22Rv1 (cell line): Measurements from ENCODE around the gene FAM53C.

Experiments used
- H3K27ac ChIP-seq: fragments of 450-650 bp; 2 replicates; pipeline ENCODE4 v1.5.1; 2017
- ZFX ChIP-seq: fragments of 450-650 bp; IDR thresholded peaks from 2 replicates; pipeline ENCODE4 v1.6.1; 2017; ENCODE audit warnings: antibody characterized with exemption, borderline replicate concordance
- TF ChIP-seq, protein P1 (sequence below): fragments of 450-650 bp; IDR thresholded peaks from 2 replicates; pipeline ENCODE4 v1.5.1; 2017; ENCODE audit warnings: mild to moderate bottlenecking

Gene FAM53C

GRCh38 chr5:138330813-138331448 is 7.1 kb upstream of the FAM53C start:
- peak overlapping the region; percentile 81 for H3K27ac ChIP-seq

DNA sequence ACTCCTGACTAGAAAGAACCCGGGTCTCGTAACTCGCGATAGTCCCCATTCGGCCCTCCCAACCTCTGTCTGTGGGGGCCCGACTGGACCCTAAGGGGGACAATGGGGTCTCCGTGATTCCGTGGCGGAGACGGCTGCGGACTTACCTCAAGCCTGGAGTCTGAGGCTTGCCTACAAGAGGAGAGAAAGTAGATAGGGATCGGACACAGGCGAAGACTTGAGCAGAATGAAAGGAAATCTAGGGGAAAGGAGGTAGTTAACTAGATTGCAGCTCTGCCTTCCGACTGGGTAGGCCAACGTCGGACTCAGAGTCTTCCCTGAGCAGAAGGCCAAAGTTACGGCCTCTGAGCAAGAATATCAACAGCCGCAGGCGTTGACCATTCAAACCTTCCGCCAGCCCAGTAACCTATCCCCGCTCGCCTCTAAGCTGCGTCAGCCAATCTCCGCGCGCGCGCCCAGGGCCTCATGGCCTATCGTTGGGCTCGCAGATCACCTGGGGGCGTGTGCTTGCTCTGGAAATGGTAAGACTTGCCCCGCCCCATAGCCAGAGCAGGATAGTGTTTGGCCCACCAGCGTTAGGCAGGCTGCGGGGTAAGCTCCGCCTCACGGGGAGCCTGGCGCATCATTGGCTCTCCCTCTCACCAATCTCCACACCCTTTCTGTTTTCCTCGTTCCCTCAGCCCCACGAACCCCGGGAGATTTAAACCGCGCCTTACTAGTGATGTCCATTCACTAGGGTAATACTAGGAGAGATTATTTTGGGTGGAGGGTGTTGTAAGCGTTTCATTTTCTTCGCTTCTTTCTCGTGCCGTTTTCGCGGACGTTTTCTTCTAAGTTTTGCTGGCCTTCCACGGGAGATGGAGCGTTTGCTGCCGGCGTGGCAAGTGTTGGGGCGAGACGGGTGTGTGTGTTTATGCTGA is 6.4 kb upstream of the FAM53C start, which contains the start of gene CDC25C:
CDC25C (minus strand) TSS at position 356 of the 920 bp plus-strand sequence. CDS start 624 bp downstream, outside the sequence.
- H3K27ac ChIP-seq, result peak within 1 kb of the TSS; percentile 81
- no peak for TF ChIP-seq ZFX
- TF ChIP-seq, protein P1, sequence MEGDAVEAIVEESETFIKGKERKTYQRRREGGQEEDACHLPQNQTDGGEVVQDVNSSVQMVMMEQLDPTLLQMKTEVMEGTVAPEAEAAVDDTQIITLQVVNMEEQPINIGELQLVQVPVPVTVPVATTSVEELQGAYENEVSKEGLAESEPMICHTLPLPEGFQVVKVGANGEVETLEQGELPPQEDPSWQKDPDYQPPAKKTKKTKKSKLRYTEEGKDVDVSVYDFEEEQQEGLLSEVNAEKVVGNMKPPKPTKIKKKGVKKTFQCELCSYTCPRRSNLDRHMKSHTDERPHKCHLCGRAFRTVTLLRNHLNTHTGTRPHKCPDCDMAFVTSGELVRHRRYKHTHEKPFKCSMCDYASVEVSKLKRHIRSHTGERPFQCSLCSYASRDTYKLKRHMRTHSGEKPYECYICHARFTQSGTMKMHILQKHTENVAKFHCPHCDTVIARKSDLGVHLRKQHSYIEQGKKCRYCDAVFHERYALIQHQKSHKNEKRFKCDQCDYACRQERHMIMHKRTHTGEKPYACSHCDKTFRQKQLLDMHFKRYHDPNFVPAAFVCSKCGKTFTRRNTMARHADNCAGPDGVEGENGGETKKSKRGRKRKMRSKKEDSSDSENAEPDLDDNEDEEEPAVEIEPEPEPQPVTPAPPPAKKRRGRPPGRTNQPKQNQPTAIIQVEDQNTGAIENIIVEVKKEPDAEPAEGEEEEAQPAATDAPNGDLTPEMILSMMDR, result no peak

More at GRCh38 chr5:138330813-138331448, 7.1 kb upstream of the FAM53C start:
- TF ChIP-seq, protein P1, result no peak
- no peak for TF ChIP-seq ZFX

DNA sequence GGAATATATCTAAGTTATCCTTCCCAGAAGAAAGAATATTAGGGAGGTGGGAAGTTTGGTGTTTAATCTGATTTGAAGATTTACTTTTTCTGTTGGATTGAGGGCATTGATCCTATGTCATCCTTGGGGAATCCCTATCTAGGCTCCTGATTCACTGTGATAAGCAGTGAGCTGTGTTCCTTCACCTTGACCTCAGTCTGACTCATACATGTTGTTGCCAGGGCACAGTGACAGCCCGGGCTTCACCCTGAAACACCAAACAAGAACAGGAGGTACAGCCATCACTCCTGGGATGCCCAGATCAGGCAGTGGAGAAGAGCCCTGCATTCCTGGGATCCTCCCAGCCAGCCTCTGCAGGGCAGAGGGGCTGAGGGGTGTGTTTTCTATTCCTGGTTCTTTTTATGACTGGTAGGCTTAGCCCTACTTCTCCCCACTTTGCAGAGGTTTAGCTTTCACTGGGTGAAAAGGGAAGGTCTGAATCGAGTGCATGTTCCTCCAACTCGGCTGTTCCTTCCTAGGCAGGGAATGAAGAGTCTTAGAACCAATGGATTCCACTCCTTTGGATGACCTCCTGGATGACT is 3.1 kb upstream of the FAM53C start:
- no peak overlapping the region for H3K27ac ChIP-seq
- TF ChIP-seq, protein P1, result no peak
- no peak for TF ChIP-seq ZFX

DNA sequence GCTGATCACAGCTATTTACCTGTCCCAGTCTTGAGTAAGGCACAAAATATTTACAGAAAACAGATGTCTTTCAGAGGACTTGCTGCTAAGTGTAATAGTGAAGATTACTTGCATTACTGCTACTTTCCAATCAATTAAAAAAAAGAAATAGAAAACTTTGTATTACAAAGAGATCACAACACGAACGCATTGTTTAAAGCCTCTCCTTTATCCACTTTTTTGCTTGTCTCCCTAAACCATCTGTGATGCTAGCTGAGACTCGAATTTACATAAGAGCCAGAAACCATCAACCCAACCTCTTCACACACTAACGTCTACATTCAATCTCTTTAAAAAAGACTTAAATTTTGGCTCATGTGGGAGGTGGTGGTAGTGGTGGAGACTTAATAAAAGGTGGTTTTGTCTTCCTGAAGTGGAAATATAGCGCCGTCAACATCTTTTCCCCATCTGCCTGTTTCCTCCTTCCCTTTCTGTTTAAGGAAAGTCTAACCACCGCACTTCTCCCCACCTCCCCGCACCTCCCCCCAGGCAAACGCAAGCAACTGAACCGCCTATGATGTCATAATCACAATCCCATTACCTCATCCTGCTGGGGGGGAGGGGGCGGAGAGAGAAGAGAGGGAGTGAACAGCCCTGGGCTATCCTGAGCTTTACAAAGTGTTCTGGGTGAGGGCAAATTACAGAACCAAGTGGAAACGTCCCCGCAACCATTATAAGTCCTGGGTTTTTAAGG is 948 bp upstream of the FAM53C start:
- TF ChIP-seq, protein P1, result no peak
- no peak for TF ChIP-seq ZFX
- peak overlapping the region; percentile 81 for H3K27ac ChIP-seq

DNA sequence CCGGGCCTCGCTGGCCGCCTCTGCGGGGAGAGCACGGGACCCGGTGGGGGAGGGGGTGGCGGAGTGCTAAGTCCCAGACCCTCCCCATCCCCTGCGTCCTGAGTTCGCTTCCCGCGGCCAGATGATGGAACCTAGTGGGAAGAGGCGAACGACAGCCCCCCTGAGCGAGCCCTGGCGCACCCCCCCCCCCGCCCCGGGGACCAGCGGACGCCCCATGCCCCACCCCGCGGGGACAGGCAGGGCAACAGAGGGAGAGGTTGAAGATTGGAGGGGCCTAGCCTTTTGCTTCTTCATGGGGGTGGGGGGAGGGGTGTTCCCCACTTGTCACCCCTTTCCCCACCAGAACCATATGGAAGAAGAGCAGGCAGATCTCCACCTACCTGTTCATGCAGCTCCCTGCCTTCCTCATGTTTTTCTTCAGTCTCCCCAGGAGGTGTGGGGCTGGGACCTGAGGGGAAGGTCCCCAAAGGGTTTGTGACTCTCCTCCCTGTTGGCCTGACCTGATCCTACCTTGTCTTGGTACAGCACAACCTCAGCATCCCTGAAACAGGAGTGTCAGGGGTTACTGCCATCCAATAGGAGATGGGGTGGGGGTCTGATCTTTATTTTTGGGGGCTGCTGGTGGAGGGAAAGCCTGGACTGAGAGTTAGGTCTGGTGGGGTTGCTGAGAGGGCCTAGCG is 485 bp downstream of the FAM53C start:
- peak overlapping the region; percentile 81 for H3K27ac ChIP-seq
- TF ChIP-seq ZFX, result no peak
- TF ChIP-seq, protein P1, result no peak

DNA sequence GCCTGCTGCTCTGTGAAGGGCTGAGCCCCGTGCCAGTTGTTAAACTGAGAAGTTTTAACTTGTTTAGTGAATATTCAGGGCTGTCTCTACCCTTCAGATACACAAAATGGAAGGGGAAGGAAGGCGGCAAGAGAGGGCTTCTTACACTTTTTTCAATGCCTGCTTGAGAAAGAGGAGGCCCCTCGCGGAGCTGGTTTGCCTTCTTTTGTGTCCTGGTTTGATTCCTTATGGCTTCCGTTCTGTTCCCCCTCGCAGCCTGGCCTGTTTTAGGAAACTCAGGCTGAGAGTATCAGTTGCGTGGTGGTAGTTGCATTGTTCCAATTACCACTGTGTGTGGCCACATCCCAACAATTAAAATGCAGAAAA is 1.0 kb downstream of the FAM53C start:
- peak overlapping the region; percentile 81 for H3K27ac ChIP-seq
- TF ChIP-seq, protein P1, result no peak
- TF ChIP-seq ZFX, result no peak
